NCI-H446 (cell line): ENCODE data around the gene POM121C.
A peak's percentile ranks its signal among the peaks of the same experiment; 100 is the strongest.
"Not testable (repeated sequence)": the region's sequence is repeated elsewhere in the genome, so short reads cannot be mapped to it uniquely, and the experiment has no call there.

Source experiments
- DNase-seq, 2 experiments: peaks; one replicate each; lab custom pipeline; 2025; lab: John Stamatoyannopoulos, UW

The POM121C gene

DNA sequence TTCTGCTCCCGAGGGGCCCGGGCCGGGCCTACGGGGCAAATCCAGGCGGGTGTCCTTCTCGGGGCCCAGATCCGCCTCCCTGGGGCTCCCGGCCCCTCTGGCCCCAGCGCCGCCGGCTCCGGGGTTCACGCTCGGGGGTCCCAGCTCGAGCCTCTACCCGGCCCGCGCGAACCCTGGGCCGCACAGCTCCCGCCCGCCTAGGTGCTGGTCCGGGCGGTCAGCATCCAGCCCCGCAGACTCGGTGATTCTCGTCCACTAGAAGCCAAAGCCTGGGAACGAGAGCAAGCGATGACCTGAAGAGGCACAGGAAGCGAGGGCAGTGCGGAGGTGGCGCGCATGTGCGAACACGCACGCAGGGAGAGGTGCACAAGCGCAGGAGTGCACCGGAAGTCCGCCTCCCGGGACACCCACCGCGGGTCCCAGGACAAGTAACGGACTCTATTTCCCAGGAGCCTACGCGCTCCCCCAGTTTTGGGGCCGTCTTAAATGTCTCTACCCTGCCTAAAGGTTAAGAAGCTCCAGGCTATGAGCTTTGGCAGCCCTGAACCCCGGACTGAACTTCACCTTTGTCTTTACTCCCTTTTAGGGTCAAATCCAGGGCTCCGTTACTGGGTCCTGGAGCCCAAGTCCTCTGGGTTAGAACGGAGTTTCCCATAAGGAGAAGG is at the start of gene POM121C:
Gene POM121C, minus strand, starts transcription at position 321 of the 665 bp plus-strand sequence. CDS start 44,803 bp downstream, outside the sequence.
- DNase-seq: peak; percentile 14 to 64

GRCh38 chr7:75534727-75535307 is 48.7 kb upstream of the POM121C start:
- DNase-seq: no peak

GRCh38 chr7:75533926-75534325 is 47.8 kb upstream of the POM121C start:
- no peak for DNase-seq

DNA sequence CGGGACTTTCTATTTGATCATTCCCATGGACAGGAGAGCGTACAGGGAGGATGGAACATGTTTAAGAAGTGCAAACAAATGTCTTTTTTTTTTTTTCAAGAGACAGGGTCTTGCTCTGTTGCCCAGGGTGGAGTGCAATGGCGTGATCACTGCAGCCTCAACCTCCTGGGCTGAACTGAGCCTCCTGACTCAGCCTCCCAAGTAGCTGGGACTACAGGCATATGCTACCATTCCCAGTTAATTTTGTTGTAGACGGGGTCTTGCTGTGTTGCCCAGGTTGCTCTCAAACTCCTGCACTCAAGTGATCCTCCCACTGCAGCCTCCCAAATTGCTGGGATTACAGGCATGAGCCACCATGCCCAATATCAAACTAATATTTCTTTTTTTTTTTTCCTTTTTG is 46.5 kb upstream of the POM121C start:
- no peak for DNase-seq

GRCh38 chr7:75531359-75531821 is 45.3 kb upstream of the POM121C start:
- no peak for DNase-seq

- DNase-seq: not testable (repeated sequence)
Measured at GRCh38 chr7:75527224-75527722, 41.2 kb upstream of the POM121C start.

GRCh38 chr7:75521727-75522126 is 35.6 kb upstream of the POM121C start:
- DNase-seq: not testable (repeated sequence)

- DNase-seq: peak in 1 of 2 experiments; percentile 15
Measured at GRCh38 chr7:75518842-75519241, 32.7 kb upstream of the POM121C start.

- DNase-seq: not testable (repeated sequence)
Measured at GRCh38 chr7:75509033-75509432, 22.9 kb upstream of the POM121C start.

DNA sequence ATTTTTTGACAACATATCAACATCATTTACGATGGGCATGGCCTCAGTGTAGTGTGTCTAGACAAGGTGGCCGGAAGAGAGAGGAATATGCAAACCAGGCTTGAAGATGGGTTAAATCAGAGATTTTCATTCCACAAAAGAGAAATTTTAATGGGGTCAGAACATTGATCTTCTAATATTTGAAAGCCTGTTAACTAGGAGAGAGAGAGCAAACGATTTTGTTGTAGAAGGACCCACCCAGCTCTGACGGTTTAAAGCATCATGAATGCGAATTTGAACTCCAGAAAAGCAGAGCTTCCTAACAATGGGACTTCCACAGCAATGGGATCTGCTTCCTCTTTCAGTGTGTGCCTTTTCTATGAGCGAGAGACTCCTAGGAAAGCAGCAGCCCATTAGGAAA is 5.9 kb upstream of the POM121C start, which contains the start of gene SPDYE5:
Gene SPDYE5, plus strand, starts transcription at position 301 of the 400 bp plus-strand sequence. CDS start 1,728 bp downstream, outside the sequence.
- DNase-seq: not testable (repeated sequence)

- DNase-seq: not testable (repeated sequence)
Measured at GRCh38 chr7:75485355-75485978, 632 bp downstream of the POM121C start.

GRCh38 chr7:75480313-75480712 is 5.8 kb downstream of the POM121C start:
- DNase-seq: not testable (repeated sequence)

DNA sequence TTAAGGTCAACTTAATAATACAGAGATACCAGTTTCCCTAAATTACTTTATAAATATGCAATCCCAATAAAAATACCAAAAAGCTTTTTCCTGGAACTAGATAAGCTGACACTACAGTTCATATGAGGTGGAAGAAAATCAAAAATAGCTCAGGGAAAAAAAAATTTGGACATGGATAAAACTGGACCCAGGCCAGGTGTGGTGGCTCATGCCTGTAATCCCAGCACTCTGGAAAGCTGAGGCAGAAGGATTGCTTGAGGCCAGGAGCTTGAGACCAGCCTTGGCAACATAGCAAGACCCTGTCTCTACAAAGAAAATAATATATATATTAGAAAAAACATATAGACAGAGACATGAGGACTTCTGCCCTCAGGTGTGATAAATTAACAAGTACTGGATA is 8.6 kb downstream of the POM121C start:
- not testable (repeated sequence) for DNase-seq

DNA sequence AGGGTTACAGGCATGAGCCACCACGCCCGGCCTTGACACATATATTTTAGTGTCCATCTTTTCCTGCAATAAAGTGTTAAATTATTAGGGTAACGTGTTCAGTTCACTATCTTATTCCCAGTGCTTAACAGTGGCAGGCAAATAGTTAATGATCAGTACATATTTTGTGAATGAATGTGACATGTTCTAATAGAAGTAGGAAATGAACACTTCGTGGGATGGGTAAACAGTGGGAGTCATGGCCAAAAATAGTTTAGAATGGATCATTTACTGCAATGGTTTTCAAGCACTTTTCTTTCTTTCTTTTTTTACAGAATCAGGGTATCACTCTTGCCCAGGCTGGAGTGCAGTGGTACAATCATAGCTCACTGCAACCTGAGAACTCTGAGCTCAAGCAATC is 15.9 kb downstream of the POM121C start:
- DNase-seq: not testable (repeated sequence)

DNA sequence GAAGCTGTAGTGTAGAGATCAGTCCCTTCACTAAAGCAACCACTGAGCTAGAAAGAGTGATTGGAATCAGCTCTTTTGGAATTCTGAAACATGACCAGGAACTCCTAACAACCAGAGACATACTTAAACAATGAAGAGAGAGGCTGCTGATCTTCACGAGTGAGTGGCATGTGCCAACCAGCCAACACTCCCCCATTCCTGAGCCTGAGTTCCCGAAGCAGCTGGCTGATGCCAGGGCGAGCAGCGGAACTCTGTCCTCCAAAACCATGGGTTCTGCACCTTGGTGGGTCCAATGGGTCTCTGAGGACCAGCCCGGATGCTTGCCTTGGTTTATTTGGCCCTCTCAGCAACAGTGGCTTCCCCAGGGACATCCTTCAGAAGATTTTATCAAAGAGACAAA is 25.6 kb downstream of the POM121C start:
- DNase-seq: not testable (repeated sequence)

- DNase-seq: not testable (repeated sequence)
Measured at GRCh38 chr7:75458034-75458433, 28.1 kb downstream of the POM121C start.

GRCh38 chr7:75456403-75456802 is 29.7 kb downstream of the POM121C start:
- DNase-seq: not testable (repeated sequence)

DNA sequence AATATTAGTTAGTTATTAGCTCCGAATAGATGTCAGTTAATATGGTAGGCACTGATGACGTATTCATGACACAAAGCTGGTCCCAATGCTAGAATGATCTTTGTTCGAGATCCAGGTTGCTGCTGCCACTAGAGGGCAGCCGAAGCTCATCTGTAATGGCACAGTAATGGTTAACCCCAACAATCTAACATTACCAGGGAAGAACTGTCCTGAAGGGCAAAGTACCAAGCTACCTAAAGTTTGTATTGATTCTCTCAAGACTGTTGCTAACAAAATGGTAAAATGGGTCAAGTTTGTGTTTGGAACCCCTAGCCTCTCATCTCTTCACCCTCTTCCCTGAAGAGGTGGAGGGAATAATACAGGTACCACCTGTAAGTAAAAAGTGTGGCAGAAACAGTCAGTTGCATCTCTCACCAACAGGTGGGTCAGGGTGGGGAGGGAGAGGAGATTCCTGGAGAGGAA is 33.6 kb downstream of the POM121C start:
- DNase-seq: not testable (repeated sequence)

DNA sequence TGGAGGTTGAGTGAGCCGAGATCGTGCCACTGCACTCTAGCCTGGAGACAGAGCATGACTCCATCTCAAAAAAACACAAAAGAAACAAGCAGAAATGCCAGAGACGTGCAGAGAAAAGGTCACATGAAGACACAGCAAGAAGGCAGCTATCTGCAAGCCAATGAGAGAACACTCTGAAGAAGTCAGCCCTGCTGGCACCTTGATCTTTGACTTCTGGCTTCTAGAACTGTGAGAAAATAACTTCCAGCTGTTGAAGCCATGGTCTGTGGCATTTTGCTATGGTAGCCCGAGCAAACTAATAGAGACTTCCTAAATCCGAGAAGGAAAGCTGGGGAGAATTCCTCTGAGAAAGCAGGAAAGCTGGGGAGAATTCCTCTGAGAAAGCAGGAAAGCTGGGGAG is 36.2 kb downstream of the POM121C start:
- not testable (repeated sequence) for DNase-seq

DNA sequence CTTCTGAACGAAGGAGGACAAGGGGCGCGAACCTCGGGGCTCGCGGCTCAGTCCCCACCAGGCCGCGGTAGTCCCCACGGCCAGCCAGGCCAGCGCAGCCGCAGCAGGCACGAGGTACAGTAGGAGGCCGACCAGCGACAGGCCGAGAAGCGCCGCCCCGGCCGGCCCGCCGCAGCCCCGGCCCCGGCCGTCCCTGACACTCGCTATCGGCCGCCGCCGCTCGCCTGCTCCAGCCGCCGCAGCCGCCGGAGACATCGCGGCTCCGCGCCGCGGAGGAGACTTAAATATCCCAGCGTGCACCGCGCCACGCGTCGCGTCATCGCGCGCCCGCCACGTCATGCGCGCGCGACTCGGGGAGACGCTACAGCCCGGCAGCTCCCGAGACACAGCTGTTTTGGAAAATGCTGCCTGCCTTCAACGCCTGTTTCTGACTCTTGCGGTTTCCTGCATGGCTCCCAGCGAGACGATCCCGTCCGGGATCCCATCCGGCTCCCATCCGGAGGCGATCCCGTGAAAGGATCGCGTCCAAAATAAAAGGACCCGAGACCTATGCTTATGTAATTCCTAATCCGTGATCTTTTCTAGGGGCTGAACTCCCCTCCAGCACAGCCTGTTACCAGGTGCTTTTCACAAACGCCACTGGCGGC is 43.5 kb downstream of the POM121C start:
- DNase-seq: not testable (repeated sequence)

DNA sequence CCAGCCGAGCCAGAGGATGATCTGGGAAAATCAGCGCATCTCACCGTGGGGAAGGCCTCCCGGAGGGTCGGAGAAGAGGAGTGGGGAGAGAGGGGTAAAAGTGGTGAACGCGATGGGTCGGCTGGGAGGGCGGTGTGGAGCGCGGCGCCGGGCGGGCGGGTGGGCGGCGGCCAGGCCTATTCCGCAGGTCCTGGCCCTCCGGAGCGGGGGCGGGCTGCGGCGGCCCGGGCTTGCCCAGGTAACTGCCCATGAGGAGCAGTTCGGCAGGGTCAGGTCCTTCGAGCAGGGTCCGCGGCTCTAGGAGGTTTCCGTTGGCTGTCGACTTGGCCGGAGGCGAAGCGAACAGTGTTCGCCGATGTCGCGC is 44.0 kb downstream of the POM121C start:
- not testable (repeated sequence) for DNase-seq

GRCh38 chr7:75439000-75439399 is 47.1 kb downstream of the POM121C start:
- DNase-seq: not testable (repeated sequence)
